GM19328 (cell line): Measurements from ENCODE around the gene SH3BGRL3.
"Not testable (repeated sequence)": the region's sequence is repeated elsewhere in the genome, so short reads cannot be mapped to it uniquely, and the experiment has no call there.

Experiments
- ATAC-seq: cut with Tn5 transposase; IDR thresholded peaks from one replicate; pipeline ENCODE4 v1.9.1; 2021; ENCODE audit warnings: mild to moderate bottlenecking, moderate library complexity; ENCODE audit not compliant: unreplicated experiment

Gene SH3BGRL3

DNA sequence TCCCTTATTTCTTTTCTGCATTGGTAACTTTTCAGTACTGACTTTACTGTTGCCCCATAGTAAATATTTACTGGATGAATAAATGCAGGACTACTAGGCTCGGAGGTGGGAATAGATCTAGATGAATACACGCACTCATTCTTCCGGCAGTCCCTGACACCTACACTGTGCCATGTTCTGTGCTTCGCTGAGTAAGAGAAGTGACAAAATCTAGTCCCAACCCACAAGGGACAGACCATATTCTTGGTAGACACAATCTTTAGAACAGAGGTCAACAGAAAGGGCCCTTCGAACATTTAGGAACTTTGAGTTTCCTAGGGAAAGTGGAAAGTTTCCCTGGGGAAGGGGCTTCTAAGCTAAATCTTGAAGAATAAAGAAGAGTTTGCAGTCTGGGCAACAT is 34.6 kb downstream of the SH3BGRL3 start:
- no peak for ATAC-seq

DNA sequence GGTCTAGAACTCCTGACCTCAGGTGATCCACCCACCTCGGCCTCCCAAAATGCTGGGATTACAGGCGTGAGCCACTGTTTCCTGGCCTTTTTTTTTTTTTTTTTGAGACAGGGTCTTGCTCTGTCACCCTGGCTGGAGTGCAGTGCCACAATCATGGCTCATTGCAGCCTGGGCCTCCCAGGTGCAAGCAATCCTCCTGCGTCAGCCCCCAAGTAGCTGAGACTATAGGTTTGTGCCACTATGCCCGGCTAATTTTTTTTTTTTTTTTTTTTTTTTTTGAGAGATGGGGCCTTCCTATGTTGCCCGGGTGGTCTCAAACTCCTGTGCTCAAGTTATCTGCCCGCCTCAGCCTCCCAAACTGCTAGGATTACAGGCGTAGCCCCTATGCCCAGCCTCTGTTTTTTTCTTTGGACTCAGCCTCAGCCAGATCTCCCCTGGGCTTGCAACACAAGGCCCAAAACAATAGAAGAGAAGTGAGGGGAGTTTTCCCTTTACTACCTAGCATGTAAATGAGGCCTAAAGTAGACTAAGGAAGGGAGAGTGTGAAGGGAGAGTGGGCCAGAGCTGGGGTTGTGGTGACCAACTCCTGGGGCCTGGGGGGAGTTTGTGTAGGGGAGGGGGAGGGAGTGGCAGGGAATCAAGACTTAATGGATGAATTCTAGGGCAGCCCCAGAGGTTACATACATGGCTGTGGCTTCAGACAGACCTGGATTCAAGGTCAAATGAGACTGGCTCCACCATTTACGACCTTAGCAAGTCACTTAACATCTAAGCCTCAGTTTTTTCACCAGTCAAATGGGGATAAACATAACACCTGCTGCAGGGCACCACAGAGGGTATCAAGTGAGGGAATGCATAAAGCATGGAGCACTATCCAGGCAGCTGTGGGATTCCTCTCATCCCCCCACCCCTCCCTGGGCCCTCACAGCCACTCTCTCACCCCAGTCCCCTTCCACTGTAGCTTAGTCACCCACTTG is 36.3 kb downstream of the SH3BGRL3 start:
- ATAC-seq: no peak

DNA sequence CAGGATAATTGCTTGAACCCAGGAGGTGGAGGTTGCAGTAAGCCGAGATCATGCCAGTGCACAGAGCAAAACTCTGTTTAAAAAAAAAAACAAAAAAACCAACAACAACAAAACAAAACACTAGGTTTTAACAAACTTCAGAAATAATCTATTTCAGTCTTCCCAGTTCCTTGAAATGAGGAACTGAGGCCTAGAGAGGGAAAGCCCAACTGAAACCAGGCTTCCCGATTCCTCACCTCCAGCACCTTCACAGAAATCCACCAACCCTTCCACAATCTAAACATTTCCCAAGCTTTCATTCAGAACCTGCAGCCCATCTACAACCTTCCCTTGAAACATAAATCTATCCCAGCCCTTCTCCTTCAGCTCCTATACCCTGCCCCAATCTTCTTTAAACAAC is 37.3 kb downstream of the SH3BGRL3 start:
- no peak for ATAC-seq

DNA sequence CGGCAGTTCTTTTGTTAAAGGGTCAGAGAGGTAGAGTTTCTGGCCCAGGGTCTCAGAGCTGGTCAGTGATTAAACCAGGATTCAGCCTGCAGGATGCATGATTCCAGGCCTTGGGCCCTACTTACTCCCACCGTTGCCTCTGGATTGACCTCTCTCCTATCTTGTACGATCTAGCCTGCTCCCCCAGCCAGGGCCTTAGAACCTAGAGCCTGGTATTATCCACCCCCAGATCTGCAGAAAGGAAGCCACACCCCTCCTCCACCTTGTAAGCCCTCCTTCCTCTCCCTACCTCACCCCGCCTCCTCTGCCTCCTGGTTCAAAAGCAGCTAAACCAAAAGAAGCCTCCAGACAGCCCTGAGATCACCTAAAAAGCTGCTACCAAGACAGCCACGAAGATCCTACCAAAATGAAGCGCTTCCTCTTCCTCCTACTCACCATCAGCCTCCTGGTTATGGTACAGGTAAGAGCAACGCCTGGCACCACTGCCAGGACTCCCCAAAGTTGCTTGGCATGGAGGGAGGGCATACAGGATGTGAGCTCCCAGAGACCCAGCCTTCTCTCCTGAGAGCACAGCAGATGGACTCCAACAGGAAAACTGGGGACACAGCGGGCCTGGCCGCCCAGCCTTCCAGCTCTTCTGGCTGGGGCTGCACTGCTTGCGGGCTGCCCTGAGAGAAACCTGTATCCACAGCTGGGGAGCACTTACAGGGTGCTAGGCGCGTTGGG is 37.9 kb downstream of the SH3BGRL3 start, which contains the start of gene CD52:
TSS of gene CD52 (plus strand) at position 347 of the 726 bp plus-strand sequence. CDS start at position 407, 60 bp downstream.
- no peak for ATAC-seq

DNA sequence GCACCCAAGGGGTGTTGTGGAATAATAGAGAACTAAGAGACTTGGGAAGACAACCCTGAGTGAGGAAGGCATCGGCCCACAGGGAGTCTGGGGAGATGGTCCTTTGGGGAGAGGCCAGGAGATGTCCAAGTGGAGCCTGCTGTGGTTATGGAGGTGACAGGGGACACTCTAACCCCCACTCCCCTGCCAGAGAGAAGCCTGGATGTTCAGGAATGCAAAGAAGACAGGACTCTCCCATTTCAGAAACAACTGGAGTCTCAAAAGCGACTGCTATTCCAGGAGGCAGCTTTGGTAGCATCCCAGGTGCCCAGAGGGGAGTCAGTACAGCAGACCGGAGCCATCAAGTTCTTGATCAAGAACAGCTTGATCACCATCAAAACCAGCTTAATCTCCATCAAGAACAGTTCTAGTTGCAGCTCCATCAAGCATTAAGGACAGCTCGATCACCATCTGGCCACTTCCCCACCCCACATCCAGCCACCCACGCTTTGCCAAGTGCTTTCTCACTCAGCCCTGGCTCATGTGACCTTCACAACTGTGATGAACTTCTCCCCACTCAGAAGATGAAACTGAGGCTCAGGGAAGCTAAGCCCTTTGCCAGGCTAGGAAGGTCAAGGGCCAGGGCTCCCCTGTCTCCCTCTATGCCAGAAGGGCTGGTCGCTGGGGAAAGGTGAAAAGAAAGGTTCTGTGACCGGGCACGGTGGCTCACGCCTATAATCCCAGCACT is 38.6 kb downstream of the SH3BGRL3 start:
- no peak for ATAC-seq

DNA sequence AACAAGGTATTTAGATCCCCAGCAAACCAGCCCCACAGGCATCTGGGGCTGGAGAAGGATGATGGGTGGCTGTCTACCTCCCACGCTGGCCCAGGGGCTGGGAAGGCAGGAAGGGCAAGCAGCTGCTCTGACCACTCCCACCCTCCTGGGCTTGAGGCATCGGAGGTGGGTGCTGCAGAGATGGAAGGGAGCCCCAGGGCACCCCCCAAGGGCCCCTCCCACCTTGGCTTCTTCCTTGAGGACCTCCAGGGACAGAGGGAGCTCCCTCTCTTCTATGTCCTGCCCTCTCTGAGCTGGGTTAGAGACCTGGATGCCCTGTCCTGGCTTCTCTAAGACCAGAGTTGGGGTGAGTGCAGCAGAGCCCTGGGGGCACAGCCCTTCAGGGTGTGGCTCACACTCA is 41.0 kb downstream of the SH3BGRL3 start:
- ATAC-seq: no peak

DNA sequence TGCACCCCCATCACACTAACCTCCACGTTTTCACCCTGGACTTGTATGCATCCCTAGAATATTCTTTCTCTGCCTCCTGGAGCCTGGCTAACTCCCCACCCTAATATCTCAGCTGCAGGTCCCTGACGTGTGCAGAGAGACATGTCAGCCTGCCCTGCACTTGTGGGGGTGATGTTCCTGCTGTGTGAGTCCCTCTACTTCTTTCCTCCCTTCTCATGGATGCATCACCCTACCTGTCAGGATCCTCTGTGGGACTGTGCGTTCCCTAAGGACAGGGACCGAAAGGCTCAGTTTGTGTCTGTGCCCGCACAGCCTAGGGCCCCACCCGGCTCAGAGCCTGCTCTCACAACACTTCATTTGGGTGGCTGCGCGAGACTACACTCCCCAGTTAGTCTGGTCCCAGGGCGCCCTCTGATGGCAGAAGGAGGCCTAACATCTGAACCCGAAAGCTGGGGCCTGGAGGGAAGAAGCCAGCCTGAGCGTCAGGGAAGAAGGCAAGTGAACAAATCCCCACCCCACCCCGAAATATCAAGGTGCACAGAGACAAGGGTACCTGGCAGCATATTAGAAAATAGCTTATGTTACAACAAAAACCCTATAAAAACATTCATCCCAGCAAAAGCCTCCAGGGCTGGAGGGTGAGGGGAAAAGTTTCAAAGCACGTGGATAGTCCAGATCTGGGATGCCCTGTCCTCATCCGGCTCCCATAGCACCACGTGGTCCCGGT is 41.6 kb downstream of the SH3BGRL3 start:
- ATAC-seq: no peak

DNA sequence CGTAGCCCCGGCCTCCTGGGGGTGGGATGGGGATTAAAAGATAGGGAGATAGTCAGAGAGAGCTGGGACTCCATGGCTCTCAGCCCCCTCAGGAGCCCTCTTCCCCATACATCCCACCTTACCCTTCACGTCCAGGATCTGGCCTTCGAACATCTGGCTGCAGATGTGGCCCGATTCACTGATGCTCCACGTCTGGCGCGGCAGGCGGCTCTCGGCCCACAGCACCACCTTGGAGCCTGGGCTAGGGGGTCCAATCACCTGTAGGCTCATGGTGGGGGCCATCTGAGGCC is 42.1 kb downstream of the SH3BGRL3 start:
- no peak for ATAC-seq

DNA sequence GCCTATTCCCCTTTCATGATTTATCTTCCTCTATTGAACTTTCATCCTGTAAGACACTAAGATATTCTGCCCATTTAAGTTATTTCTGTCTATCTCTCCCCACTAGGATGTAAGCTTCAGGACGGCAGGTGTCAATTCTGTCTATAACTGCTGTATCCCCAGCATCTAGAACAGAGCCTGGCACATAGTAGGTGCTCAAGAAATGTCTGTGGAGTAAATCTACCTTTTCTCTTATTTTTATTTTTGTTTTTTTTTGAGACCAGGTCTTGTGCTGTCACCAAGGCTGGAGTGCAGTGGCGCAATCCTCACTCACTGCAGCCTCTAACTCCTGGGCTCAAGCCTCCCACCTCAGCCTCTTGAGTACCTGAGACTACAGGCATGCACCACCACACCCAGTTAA is 43.5 kb downstream of the SH3BGRL3 start:
- ATAC-seq: no peak

DNA sequence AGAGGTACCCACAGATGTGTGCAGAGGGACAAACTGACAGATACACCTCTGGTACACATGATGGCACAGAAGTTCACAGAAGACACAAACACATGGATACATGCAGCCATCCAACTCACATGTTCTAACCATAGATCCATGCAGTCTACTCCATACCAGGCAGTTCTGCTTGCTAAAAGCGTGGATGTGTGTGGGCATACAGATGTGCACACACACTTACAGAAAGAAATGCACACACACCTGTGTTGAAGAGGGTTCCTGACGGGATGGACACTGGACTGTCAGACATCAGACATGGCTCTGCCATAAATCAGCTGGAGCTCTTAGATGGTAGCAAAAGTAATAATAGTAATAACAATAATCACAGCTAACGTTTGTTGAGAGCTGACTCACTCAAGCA is 44.7 kb downstream of the SH3BGRL3 start:
- no peak for ATAC-seq

DNA sequence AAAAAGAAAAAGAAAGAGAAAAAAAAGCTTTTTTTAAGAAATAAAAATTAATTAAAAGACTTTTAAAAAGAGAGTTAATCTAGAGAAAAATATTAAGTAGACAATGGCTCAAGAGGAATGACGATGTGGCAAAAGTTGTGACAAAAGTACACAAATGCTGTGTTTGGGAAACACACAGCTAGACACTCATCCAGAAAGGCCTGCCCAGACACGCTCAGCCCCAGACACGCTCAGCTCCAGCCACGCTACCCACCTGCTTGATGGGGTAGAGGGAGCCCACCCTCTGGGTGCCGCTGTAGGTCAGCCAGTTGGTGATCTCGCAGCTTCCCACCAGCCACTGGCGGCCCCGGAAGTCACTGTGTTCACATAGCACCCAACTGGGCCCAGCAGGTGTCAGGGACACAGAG is 48.1 kb downstream of the SH3BGRL3 start:
- no peak for ATAC-seq

DNA sequence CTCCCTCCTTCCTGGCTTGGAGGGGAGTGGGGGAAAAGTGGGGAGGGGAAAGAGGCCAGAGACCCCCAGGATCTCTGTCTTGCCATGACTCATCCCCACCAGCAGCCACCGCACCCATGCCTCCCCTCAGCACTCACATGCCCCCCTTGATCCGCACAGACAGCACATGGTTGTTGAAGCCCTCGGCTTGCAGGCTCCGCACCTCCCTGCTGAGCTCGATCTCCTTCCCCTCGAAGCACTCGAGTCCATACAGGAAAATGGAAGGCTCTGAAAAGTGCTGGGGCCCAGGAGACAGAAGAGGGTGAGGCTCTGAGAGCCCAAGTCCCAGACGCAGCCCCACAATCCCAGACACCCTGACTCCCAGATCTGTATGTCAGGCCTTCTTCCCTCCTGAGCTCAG is 48.7 kb downstream of the SH3BGRL3 start:
- ATAC-seq: no peak

DNA sequence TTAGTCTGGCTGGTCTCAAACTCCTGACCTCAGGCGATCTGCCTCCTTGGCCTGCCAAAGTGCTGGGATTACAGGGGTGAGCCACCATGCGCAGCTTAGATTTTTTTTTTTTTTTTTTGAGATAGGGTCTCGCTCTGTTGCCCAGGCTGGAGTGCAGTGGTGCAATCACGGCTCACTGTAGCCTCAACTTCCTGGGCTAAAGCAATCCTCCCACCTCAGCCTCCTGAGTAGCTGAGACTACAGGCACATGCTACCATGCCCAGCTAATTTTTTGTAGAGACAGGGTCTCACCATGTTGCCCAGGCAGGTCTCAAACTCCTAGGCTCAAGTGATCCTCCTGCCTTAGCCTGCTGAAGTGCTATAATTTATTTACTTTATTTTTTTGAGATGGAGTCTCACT is 49.5 kb downstream of the SH3BGRL3 start:
- not testable (repeated sequence) for ATAC-seq

DNA sequence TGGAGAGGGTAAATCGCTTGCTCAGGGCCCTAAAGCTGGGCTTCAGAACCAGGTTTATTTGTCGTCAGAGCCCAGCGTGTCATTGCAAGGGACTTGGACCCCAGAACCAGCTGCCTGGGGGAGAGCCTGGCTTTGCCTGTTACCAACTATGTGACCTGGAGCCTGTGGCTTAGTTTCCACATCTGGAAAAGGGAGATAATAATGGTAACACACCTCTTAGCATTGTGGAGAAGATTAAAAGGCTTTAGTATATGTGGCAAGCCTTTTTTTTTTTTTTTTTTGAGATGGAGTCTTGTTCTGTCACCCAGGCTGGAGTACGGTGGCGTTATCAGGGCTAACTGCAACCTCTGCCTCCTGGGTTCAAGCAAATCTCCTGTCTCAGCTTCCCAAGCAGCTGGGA is 50.4 kb downstream of the SH3BGRL3 start:
- no peak for ATAC-seq
